NCI-H1417 (cell line): Measurements from ENCODE around the gene MTMR6.

Source experiments
- DNase-seq, 3 experiments: peaks; one replicate each; lab custom pipeline; 2025; lab: John Stamatoyannopoulos, UW

Gene MTMR6

DNA sequence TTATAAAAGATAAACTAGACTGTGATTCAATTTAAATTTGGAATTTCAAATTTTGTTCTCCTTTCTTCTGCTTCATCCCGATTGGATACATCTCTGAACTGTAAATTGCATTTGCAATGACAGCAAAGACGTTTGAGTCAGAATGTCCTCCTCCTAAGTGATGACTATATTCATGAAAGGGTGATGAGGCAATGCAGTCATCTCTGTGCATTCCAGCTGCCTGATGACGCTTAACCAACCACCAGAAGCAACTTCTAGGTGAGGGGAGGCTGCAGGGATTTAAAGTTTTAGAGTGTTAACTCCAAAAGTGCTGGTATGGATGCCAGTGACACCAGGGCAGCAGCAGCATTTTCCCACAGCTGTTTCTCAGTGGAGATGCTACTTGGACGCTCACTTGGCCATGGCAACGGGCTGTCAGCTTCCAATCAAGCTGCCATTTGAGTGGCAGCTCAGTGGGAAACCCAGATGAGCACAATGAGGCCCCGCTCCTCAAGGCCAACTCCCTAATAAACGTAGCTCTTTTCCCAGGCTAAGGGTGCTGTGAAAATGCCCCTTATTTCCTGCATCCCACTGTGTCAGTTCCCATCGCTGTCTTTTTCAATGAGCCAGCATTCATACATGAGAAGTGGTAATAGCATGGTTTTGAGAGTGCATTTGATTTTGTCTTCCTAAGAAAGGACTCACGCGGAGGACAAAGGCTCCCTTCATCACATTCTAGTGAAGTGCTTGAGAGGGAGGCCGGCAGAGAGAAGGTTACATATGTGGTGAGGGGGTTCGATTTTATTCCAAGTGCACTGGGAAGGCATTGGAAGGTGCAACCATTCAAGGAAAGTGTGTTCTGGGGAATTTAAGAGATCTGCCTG is 70.0 kb downstream of the MTMR6 start:
- peak in 2 of 3 experiments; percentile 4 to 38 for DNase-seq

DNA sequence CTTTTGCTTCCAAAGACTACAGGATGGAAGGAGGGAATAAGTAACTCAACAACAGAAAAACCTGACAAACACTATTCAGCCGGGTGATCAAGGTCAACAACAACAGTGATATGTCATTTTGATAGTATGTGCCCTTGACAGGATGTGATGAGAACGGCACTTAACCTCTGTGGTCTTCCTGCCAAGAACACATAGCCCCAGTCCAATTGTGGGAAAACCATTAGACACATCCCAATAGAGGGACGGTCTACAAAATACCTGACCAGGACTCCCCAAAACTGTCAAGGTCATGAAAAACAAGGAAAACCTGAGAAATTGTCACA is 72.1 kb downstream of the MTMR6 start:
- no peak for DNase-seq

DNA sequence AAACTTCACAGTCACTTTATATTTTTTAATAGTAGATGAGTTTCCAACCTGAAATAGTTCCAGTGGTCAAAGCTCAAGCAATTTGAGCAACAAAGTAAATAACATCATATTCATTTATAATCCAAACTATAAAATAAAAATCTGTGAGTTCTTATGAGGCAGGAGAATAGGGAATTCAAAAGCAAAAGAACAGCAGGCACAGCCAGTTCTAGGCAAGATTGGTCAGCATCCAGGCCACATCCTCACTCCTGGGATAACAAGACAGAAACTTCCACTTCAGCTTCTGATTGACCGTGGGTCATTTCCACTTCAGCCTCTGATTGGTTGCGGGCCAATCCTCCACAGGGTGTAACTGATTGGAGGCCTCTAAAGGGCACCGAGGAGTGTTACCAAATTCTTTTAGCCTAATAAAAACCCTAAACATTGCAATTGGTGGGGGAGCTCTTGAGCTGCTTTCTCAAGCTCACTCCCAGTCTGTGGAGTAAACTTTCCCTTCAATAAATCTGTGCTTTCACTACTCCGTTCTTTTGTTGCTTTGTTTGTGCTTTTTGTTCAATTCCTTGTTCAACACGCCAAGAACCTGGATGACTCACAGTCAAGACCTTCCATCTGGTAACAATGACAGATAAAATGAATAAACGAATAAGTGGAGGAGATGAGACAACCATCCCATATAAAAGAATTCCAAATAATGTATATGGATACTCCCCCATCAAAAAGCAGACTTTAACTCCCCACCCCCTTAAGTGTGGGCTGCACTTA is 72.6 kb downstream of the MTMR6 start:
- DNase-seq, result no peak

DNA sequence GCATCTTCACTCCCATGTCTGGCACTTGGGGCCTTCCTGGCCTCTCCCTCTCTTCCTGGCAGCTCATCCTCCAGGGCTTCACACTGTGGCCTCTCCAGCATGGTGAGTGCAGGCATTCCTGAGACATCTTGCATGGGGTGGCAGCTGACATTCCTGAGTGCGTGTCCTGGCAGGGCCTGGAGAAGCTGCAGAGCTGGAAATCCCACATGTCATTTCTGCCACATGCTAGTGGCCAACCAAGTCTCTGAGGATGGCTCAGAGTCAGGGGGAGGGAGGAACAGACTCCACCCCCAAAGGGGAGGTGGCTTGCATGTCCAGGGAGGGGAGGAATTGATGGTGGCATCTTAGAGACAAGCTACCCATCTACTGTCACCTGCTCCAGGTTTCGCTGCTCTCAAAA is 73.6 kb downstream of the MTMR6 start:
- no peak for DNase-seq

DNA sequence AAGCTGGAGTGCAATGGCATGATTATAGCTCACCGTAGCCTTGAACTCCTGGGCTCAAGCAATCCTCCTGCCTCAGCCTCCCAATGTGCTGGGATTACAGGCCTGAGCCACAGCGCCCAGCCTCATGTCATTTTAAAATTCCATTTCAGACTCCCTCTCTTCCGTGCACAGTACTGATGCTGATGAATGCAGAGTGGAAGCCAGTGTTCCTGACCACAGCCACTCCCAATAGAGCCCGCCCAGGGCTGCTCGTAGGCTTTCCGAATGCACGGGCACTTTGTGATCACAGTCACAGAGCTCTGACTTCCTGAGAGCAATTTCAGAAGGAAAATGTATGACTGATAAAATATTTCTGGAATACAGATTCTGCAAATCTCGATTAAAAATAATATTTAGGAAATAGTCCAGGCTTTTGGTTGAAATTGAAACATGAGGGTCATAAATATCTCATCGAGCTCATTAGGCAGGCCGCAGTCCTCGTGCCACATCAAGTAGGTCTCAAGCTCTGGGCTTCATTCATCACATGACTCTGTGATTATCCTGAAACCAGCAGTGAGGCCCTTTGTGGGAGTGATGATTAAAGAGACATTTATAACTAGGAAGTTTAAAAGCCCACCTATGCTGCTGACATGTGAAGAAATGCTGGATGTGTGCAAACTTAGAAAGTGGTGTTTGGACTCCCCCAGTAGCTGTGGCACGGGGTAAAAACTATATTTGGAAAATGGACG is 76.3 kb downstream of the MTMR6 start:
- no peak for DNase-seq

DNA sequence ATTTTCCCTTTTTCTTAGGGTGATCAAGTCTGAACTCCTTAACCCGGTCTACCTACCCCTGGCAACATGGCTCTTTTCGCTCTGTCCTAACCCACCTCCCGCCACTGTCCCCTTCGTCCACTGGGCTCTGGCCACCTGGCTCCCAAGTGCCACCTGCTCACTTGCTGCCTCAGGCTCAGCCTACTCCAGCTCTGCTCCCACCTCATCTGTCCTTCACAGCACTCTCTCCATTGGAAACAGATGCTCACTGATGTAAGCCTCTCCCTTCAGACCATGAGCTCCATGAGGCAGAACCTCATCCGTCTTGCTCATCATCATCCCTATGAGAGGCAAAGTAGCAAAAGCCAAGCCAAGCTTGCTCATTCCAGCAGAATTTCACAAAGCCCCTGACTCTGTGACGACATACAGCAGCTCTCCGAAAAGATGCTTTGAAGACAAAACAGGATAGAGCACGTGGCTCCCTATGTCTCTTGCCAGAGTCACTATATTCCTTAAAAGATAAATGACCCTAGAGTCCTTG is 79.9 kb downstream of the MTMR6 start:
- no peak for DNase-seq

DNA sequence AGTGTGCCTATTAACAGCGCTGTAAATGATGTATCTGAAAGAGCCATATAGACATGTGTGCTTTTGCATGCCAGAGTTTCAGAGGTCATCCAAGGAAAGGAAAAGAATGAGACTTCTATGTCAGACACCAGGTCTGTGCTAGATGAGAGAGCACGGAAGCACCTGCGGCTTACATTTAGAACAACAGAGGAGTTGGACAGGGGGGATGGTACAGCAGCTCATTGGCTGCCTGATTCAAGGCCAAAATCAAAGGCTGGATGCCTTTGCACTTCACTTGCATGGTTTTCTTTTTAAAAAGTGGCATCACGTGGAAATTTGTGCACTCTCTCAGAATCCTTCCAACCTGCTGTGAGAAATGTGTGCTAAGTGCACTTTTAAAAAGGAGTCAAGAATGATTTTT is 82.4 kb downstream of the MTMR6 start:
- no peak for DNase-seq

DNA sequence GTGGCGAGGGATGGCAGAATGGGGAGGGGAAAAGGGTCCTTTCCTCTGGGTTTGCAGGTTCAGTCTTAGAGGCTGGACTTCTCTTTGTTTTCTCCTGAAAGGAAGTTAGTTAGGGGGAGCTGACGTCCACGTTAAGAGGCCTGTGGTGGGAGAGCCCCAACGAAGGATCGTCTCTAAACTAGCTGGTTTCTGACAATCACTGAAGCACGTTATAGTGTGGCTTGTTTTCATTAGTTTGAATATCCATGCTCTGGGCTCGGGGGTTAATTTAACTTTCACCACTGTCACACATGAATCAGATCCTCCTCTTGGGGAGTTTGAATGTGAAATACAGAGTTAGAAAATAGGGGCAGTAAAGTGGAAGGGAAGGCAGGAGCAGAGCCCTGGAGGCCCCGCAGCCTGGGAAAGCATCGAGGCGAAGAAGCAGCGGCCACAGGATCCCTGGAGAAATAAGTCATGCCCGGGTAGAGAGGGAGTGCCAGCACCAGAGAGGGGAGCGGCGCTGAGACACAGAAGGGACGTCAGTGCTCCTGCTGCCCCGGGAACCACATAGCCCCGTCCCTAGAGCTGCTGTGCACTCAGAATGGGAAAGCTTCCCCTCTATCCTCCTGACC is 84.1 kb downstream of the MTMR6 start:
- no peak for DNase-seq

DNA sequence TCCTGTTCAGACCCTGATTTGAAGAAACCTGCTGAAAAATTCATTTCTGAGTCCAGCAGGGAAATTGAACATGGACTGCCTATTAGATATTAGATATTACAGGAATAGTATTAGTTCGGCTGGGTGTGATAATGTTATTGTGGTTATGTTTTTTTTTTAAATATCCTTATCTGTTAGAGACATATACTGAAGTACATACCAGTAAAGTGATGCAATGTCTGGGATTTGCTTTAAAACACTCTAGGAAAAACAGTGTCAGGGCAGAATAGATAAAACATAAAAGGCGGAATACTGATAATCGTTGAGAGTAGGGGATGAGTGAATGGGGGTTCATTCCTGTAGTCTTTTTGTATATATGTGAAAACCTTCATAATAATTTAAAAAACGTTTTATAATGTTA is 86.5 kb downstream of the MTMR6 start:
- DNase-seq, result no peak

DNA sequence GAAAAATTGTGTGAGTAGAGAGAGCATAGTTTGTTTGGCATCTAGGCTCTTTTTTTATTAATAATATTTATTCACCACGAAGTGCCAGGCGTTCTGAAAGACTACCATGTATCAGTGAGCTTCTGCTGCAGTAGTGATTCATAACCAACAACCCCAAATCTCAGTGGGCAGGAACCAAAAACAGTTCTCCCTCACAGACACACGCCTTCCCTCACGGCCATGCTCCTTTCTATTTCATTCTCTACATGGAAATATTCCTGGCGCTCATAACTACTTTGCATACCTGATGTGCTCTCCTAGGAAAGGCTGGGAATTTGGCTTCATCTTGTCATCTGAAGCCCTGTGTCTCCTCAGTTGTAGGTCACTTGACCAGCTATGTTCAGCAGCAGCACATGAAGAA is 88.6 kb downstream of the MTMR6 start:
- no peak for DNase-seq

DNA sequence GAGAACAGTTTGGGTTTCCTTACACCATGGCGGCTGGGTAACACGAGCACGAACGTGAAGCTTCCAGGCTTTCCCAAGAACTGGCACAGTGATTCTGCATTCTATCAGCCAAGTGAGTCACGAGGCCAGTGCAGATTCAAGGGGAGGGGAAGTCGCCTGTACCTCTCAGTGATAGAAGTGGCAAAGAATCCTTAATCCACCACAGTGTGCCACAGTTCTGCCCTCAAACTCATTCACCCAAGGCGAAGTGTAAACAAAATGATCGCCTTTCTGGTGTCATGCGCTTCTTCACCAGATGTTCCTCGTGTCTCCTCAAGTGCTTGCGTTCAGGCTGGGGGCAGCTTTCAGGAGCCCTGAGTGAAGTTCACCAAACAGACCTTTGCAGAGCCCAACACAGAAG is 90.3 kb downstream of the MTMR6 start:
- peak in 1 of 3 experiments; percentile 24 for DNase-seq
